H54 (cell line): ENCODE results near the gene FMNL2.
A peak's percentile ranks its signal among the peaks of the same experiment; 100 is the strongest.

ENCODE experiments used
- DNase-seq: peaks from one replicate; pipeline ENCODE4 v3.0.0; 2011; ENCODE audit warnings: low spot score, mixed read lengths; ENCODE audit not compliant: insufficient read length
- FAIRE-seq: peaks from 3 replicates; lab custom pipeline; 2011; peaks lifted over from hg19 to GRCh38; lab: Jason Lieb, UNC
- POLR2A ChIP-seq: IDR thresholded peaks from 2 replicates; pipeline ENCODE4 v1.6.1; 2011; ENCODE audit warnings: low read depth, mild to moderate bottlenecking, low read length

Gene FMNL2

GRCh38 chr2:152350155-152350679, 15.2 kb downstream of the FMNL2 start:
- TF ChIP-seq POLR2A = no peak
- FAIRE-seq = no peak

GRCh38 chr2:152352616-152353015, 17.6 kb downstream of the FMNL2 start:
- TF ChIP-seq POLR2A = no peak
- peak; percentile 41 for FAIRE-seq

More at GRCh38 chr2:152350155-152350679, 15.2 kb downstream of the FMNL2 start:
- no peak for DNase-seq

GRCh38 chr2:152353364-152353763, 18.4 kb downstream of the FMNL2 start:
- no peak for TF ChIP-seq POLR2A
- no peak for FAIRE-seq
- DNase-seq = no peak

More at GRCh38 chr2:152352616-152353015, 17.6 kb downstream of the FMNL2 start:
- no peak for DNase-seq

GRCh38 chr2:152354069-152354755, 19.2 kb downstream of the FMNL2 start:
- TF ChIP-seq POLR2A = no peak
- DNase-seq (no peak), FAIRE-seq (peak; percentile 43)

GRCh38 chr2:152354909-152355308, 19.9 kb downstream of the FMNL2 start:
- TF ChIP-seq POLR2A = no peak
- DNase-seq (no peak), FAIRE-seq (peak; percentile 45)

- TF ChIP-seq POLR2A = no peak
- FAIRE-seq = no peak
These were observed 20.4 kb downstream of the FMNL2 start for GRCh38 chr2:152355409-152355831.

GRCh38 chr2:152359573-152360363, 24.8 kb downstream of the FMNL2 start:
- no peak for TF ChIP-seq POLR2A
- FAIRE-seq = no peak
- no peak for DNase-seq

More at GRCh38 chr2:152355409-152355831, 20.4 kb downstream of the FMNL2 start:
- no peak for DNase-seq

GRCh38 chr2:152363936-152364335, 29.0 kb downstream of the FMNL2 start:
- FAIRE-seq = no peak
- DNase-seq = no peak
- no peak for TF ChIP-seq POLR2A

- FAIRE-seq (peak; percentile 81), DNase-seq (no peak)
- TF ChIP-seq POLR2A = no peak
These were observed 32.8 kb downstream of the FMNL2 start for GRCh38 chr2:152367547-152368390.

- DNase-seq (no peak), FAIRE-seq (peak; percentile 70)
- no peak for TF ChIP-seq POLR2A
These were observed 34.3 kb downstream of the FMNL2 start for GRCh38 chr2:152369176-152369860.

- no peak for DNase-seq
- no peak for TF ChIP-seq POLR2A
- FAIRE-seq = no peak
These were observed 35.8 kb downstream of the FMNL2 start for GRCh38 chr2:152370783-152371182.

- no peak for DNase-seq
- FAIRE-seq = no peak
- TF ChIP-seq POLR2A = no peak
These were observed 37.5 kb downstream of the FMNL2 start for GRCh38 chr2:152372438-152372984.
